Activated B cell treated with CpG ODN at 0.5 μM for 24 hours (primary cell): ENCODE results near the gene MMP15. TPM values are rescaled to one million over a fixed set of nuclear protein-coding genes. Genes with fewer than 3 reads are reported as not detected.

Source experiments
- ATAC-seq: fragments of 200-7000 bp; cut with Tn5 transposase; one replicate; pipeline ENCODE4 v1.10.0; 2021; ENCODE audit warnings: low read depth, mild to moderate bottlenecking, moderate library complexity
- CTCF ChIA-PET: fragments of 350-600 bp; sonication (Branson Sonifier 250); formaldehyde crosslinking; loops from one replicate; lab custom pipeline; 2021; ENCODE audit warnings: antibody characterized with exemption; lab: Charles Lee
- POLR2A ChIA-PET: fragments of 350-600 bp; sonication (Branson Sonifier 250); formaldehyde crosslinking; loops from one replicate; lab custom pipeline; 2021; ENCODE audit warnings: antibody characterized with exemption; lab: Charles Lee
- DNase-seq: peaks from one replicate; pipeline ENCODE4 v3.0.0; 2022
- H3K27ac Mint-ChIP-seq: one replicate; pipeline ENCODE4 v1.8.0; 2020; ENCODE audit warnings: mixed read lengths
- H3K27me3 Mint-ChIP-seq: one replicate; pipeline ENCODE4 v1.8.0; 2021; ENCODE audit warnings: mixed read lengths
- H3K36me3 Mint-ChIP-seq: one replicate; pipeline ENCODE4 v1.8.0; 2021; ENCODE audit warnings: low read depth, mixed read lengths
- H3K4me1 Mint-ChIP-seq: one replicate; pipeline ENCODE4 v1.8.0; 2021; ENCODE audit warnings: mixed read lengths
- H3K4me3 Mint-ChIP-seq: one replicate; pipeline ENCODE4 v1.8.0; 2020; ENCODE audit warnings: mild to moderate bottlenecking, mixed read lengths
- H3K9me3 Mint-ChIP-seq: one replicate; pipeline ENCODE4 v1.8.0; 2020; ENCODE audit warnings: mixed read lengths
- intact Hi-C: fragments of 100-400 bp; cut with micrococcal nuclease; formaldehyde crosslinking; loops from one replicate; pipeline ENCODE4 v1.15.1; 2024
- total RNA-seq: library from RNA; stranded (reverse); gene quantifications from 2 replicates; pipeline ENCODE4 v1.2.3, GENCODE V29; 2022
- TF ChIP-seq, protein P1 (sequence below): fragments of 200-600 bp; IDR thresholded peaks from one replicate; pipeline ENCODE4 v1.8.0; 2022; ENCODE audit warnings: antibody characterized with exemption, mild to moderate bottlenecking

The MMP15 gene
- total RNA-seq, 1 donor from 2014 or later = 0.60 TPM

DNA sequence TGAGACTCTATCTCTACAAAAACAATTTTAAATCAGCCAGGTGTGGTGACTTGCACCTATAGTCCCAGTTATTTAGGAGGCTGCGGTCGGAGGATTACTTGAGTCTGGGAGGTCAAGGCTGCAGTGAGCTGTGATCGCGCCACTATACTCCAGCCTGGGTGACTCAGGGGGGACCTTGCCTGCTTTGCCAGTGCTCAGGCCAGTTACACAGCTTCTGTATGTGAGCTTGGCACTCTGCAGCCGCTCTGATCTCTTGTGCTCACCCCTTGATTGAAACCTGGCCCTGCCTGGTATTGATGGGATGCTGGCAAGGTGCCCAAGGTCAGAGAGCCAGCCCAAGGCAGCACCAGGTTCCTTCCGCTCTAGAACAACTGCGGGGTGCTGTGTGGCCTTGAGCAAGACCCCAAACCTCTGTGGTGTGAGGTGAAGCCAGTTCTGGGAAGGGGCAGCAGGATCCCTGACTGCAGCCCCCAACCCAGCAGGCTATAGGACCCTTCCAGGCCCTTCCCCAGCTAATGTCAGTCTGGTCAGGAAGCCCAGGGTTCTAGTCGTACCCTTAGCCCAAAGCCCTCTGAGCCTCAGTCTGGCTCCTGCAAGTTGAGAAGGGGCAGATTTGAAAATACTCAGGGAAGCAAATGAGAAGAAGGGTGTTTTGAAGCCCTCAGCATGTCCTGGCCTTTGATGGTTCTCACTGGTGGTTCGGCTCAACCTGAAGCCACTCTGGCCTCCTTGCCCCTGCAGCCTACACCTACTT is 18.9 kb downstream of the MMP15 start:
- no peaks in the 10 kb centered on the region for H3K9me3 Mint-ChIP-seq
- POLR2A ChIA-PET = no interaction called here
- peaks cover 2% of the 10 kb centered on the region for H3K27me3 Mint-ChIP-seq
- H3K36me3 Mint-ChIP-seq = no peaks in the 10 kb centered on the region
- DNase-seq (no peak), ATAC-seq (no peak)
- H3K27ac Mint-ChIP-seq = no peak overlapping the region
- H3K4me3 Mint-ChIP-seq = no peak overlapping the region
- TF ChIP-seq, protein P1, sequence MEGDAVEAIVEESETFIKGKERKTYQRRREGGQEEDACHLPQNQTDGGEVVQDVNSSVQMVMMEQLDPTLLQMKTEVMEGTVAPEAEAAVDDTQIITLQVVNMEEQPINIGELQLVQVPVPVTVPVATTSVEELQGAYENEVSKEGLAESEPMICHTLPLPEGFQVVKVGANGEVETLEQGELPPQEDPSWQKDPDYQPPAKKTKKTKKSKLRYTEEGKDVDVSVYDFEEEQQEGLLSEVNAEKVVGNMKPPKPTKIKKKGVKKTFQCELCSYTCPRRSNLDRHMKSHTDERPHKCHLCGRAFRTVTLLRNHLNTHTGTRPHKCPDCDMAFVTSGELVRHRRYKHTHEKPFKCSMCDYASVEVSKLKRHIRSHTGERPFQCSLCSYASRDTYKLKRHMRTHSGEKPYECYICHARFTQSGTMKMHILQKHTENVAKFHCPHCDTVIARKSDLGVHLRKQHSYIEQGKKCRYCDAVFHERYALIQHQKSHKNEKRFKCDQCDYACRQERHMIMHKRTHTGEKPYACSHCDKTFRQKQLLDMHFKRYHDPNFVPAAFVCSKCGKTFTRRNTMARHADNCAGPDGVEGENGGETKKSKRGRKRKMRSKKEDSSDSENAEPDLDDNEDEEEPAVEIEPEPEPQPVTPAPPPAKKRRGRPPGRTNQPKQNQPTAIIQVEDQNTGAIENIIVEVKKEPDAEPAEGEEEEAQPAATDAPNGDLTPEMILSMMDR = no peak
- no peaks in the 10 kb centered on the region for H3K4me1 Mint-ChIP-seq
- intact Hi-C loops = no loop called here
- CTCF ChIA-PET = no interaction called here

DNA sequence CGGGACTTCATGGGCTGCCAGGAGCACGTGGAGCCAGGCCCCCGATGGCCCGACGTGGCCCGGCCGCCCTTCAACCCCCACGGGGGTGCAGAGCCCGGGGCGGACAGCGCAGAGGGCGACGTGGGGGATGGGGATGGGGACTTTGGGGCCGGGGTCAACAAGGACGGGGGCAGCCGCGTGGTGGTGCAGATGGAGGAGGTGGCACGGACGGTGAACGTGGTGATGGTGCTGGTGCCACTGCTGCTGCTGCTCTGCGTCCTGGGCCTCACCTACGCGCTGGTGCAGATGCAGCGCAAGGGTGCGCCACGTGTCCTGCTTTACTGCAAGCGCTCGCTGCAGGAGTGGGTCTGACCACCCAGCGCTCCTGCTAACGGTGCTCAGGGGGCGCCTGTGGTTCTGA is 19.5 kb downstream of the MMP15 start:
- TF ChIP-seq, protein P1 = no peak
- H3K4me1 Mint-ChIP-seq = no peaks in the 10 kb centered on the region
- ChIA-PET CTCF (no interaction called here), POLR2A (no interaction called here)
- H3K36me3 Mint-ChIP-seq = no peaks in the 10 kb centered on the region
- H3K27ac Mint-ChIP-seq = no peak overlapping the region
- H3K27me3 Mint-ChIP-seq = peaks cover 3% of the 10 kb centered on the region
- H3K9me3 Mint-ChIP-seq = no peaks in the 10 kb centered on the region
- H3K4me3 Mint-ChIP-seq = no peak overlapping the region
- no peak for DNase-seq
- intact Hi-C loops = no loop called here
- ATAC-seq = no peak

DNA sequence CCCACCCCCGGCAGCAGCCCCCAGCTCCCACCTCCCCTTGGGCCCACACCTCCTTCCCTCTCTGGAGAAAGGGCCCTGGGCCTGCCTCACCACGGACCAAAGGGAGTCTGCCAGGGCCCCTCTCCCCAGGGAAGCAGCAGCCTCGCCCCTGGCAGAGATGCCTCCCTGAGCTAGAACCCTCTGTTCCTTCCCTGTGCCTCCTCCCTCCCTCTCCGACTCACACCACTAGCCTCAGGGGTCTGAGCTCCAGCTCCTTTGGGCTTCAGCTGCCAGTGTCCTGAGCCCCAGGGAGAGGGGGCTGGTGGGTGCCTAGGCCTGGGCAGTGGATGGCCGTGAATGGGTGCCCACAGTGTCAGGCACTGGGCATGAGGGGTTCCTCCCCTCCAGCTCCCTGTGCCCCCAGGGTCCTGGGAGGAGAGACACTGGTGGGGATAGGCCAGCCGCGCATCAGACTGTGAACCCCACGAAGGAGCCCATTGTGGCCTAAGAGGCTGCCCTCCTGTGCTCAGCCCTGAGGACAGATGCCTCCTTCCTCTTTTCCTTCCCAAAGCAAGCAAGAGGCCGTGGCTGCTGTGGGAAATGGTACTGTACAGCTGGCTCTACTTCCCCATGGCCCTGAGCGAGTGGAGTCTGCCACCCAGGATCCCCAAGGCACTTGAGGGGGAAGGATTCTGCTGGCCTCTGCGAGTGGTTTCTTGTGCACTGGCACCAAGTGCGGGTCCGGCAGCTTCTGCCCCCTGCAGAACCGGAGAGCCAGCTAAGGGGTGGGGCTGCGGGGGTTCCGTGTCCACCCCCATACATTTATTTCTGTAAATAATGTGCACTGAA is 20.7 kb downstream of the MMP15 start:
- intact Hi-C loops = no loop called here
- CTCF ChIA-PET = interaction anchor here (0.5 kb wide), 1 partner anchor 184 kb away, joined by 3 read pairs; no protein-coding TSS in a partner anchor
- ATAC-seq = no peak

DNA sequence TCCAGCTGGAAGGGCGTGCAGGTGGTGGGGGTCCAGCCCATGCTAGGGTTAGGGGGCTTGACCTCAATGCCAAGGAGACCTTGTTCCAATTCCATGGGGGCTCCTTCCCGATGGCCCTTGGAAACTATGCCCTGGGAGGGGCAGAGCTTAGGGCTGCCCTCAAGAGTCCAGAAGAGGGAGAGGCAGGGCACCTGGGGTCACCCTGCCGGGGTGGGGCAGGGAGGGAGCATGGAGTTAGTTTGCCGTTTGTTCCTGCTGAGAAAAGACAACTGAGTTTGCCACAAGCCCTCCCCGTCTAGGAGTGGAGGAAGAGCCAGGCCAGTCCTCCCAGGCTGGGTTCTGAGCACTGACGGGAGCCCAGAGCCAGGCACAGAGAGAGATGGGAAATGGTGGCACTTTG is 21.4 kb downstream of the MMP15 start:
- POLR2A ChIA-PET = no interaction called here
- intact Hi-C loops = no loop called here
- no peaks in the 10 kb centered on the region for H3K36me3 Mint-ChIP-seq
- H3K4me1 Mint-ChIP-seq = no peaks in the 10 kb centered on the region
- H3K9me3 Mint-ChIP-seq = no peaks in the 10 kb centered on the region
- H3K27ac Mint-ChIP-seq = no peak overlapping the region
- no peak for ATAC-seq
- H3K27me3 Mint-ChIP-seq = peaks cover 3% of the 10 kb centered on the region
- DNase-seq = no peak
- TF ChIP-seq, protein P1 = no peak
- CTCF ChIA-PET = no interaction called here
- H3K4me3 Mint-ChIP-seq = no peak overlapping the region

More for the DNA sequence above, 20.7 kb downstream of the MMP15 start:
- H3K4me1 Mint-ChIP-seq = no peaks in the 10 kb centered on the region
- TF ChIP-seq, protein P1 = no peak
- no peaks in the 10 kb centered on the region for H3K36me3 Mint-ChIP-seq
- H3K27ac Mint-ChIP-seq = no peak overlapping the region
- POLR2A ChIA-PET = no interaction called here
- no peaks in the 10 kb centered on the region for H3K9me3 Mint-ChIP-seq
- H3K4me3 Mint-ChIP-seq = no peak overlapping the region
- H3K27me3 Mint-ChIP-seq = peaks cover 3% of the 10 kb centered on the region
- DNase-seq = no peak
